Aorta (tissue), 5 donors: ENCODE data around the gene GAB1. TPM values are rescaled to one million over a fixed set of nuclear protein-coding genes. Genes with fewer than 3 reads are reported as not detected.

Experiments used
- ATAC-seq: fragments of 200-7000 bp; cut with Tn5 transposase; one replicate; pipeline ENCODE4 v1.9.1; 2022; ENCODE audit warnings: moderate library complexity; ENCODE audit not compliant: low FRiP score
- DNase-seq, 2 donors: peaks; one replicate each; pipeline ENCODE4 v3.0.0-alpha.2; 2020
- H3K27ac ChIP-seq, 2 donors: one replicate each; pipeline ENCODE4 v1.5.1; 2013; ENCODE audit warnings: low read length in 2 of 2, mild to moderate bottlenecking in 2 of 2, moderate library complexity in 2 of 2, control low read depth in 1 of 2, inconsistent platforms in 1 of 2, low read depth in 1 of 2
- H3K27me3 ChIP-seq, 2 donors: one replicate each; pipeline ENCODE4 v1.6.1; 2013; ENCODE audit warnings: control low read depth in 1 of 2, low read length in 1 of 2, mild to moderate bottlenecking in 1 of 2, moderate library complexity in 1 of 2; ENCODE audit not compliant: insufficient read depth in 2 of 2, control insufficient read depth in 1 of 2
- H3K36me3 ChIP-seq, 2 donors: one replicate each; pipeline ENCODE4 v1.6.1; 2013; ENCODE audit warnings: control low read depth in 1 of 2, low read length in 1 of 2, mild to moderate bottlenecking in 1 of 2; ENCODE audit not compliant: insufficient read depth in 2 of 2, control insufficient read depth in 1 of 2
- H3K4me1 ChIP-seq, 2 donors: one replicate each; pipeline ENCODE4 v1.6.1; 2013; ENCODE audit warnings: low read length in 2 of 2, control low read depth in 1 of 2, mild to moderate bottlenecking in 1 of 2, moderate library complexity in 1 of 2; ENCODE audit not compliant: insufficient read depth in 2 of 2, control insufficient read depth in 1 of 2
- H3K4me3 ChIP-seq, 2 donors: one replicate each; pipeline ENCODE4 v1.5.1; 2013; ENCODE audit warnings: low read length in 2 of 2, control low read depth in 1 of 2, mild to moderate bottlenecking in 1 of 2
- H3K9me3 ChIP-seq: one replicate; pipeline ENCODE4 v1.6.1; 2013; ENCODE audit warnings: mild to moderate bottlenecking, low read length; ENCODE audit not compliant: control insufficient read depth
- WGBS, 2 donors: extraction: QIAGEN DNeasy Blood & Tissue Kit; methylation state at CpG; one replicate each; pipeline ENCODE4 v1.1.7; 2013; 5-methylcytosine and 5-hydroxymethylcytosine counted together
- intact Hi-C, 2 donors: fragments of 100-400 bp; cut with DNase I; formaldehyde crosslinking; loops; one replicate each; pipeline versions ENCODE4 v1.14.2 to v1.15.0; 2022
- polyA plus RNA-seq, 2 donors: library from polyadenylated mRNA; stranded (reverse); fragments of 200-250 nt; gene quantifications; one replicate each; pipeline ENCODE4 v1.2.3, GENCODE V29; 2013
- total RNA-seq, 2 donors: library from RNA; stranded (reverse); fragmentation: NEBNext Ultra II Directional; extraction: Animal tissue kit (Norgen Biotek cat#: 25700); gene quantifications; one replicate each; pipeline ENCODE4 v1.2.1, GENCODE V29; 2021
- donor health status: healthy with polysubstance abuse.
- donor health status: Bipolar disorder and iron deficiency.
- donor health status: DM: no; HTN: no; CAD: no.
- donor health status: DM: no; HTN: no; CAD: no.
- donor health status: DM: yes; HTN: yes; CAD: no.

GAB1 gene
- total and polyA plus RNA-seq, 4 donors, result 10.5 to 107 (median 55.0) TPM

DNA sequence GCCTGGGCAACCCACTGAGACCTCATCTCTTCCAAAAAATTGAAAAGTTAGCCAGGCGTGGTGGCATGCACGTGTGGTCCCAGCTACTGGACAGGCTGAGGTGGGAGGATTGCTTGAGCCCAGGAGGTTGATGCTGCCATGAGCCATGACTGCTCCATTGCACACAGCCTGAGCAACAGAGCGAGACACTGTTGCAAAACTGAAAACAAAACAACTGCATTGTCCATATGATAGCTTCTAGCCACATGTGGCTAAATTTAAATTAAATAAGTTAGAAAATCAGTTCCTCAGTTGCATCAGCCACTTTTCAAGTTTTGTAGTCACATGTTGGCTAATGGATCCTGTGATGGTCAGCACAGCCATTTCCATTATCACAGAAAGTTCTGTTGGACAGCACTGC lies 67.9 kb downstream of the GAB1 start:
- intact Hi-C loops, result no loop called here
- Histone ChIP-seq H3K27ac (no peak overlapping the region), H3K9me3 (no peaks in the 10 kb centered on the region), H3K27me3 (no peaks in the 10 kb centered on the region), H3K36me3 (no peaks in the 10 kb centered on the region), H3K4me3 (no peak overlapping the region), H3K4me1 (peaks cover 12 to 31% of the 10 kb centered on the region in 2 donors)
- no peak for ATAC-seq
- 70 to 72% methylated on average over 3 of the region's 3 CpGs for WGBS, 2 donors
- no peak for DNase-seq

- Histone ChIP-seq H3K4me1 (peaks cover 12 to 30% of the 10 kb centered on the region in 2 donors), H3K4me3 (no peak overlapping the region), H3K27me3 (no peaks in the 10 kb centered on the region), H3K9me3 (no peaks in the 10 kb centered on the region), H3K27ac (peak overlapping the region in 1 of 2 donors; percentile 33), H3K36me3 (no peaks in the 10 kb centered on the region)
- intact Hi-C loops, result loop anchor here in 1 of 2 donors (5.0 kb wide), 2 partner anchors 43 to 68 kb away; partner anchors contain the start of gene GAB1
- WGBS, 2 donors, result 68 to 69% methylated on average over 3 of the region's 3 CpGs
- DNase-seq (no peak), ATAC-seq (no peak)
These were observed 68.5 kb downstream of the GAB1 start for GRCh38 chr4:143405075-143405730.

DNA sequence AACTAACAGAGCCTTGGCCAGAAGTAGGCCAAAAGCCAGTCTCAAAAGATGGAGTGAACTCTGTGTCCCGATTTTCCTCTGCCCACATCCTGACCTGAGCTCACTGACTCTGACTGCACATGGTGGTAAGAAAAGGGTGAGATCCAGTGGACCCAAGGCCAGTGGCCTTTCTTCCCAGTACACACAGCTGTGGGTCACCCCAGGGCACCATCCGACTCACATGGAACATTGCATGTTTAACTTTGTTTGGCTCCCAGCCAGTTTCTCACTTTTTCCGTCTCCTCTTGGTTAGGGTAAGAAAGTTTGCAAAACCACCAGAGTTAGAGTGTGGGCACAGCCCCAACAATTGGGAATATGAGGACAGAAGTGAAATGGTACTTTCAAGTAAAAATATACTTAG lies 69.8 kb downstream of the GAB1 start:
- DNase-seq, result peak; percentile 83 to 87
- intact Hi-C loops, result loop anchor here in 1 of 2 donors (5.0 kb wide), 2 partner anchors 44 to 69 kb away; partner anchors contain the start of gene GAB1
- peak overlapping the region in 1 of 2 donors; percentile 39 for H3K27ac ChIP-seq
- H3K27me3 ChIP-seq, result no peaks in the 10 kb centered on the region
- 3 to 6% methylated on average over 3 of the region's 3 CpGs for WGBS, 2 donors
- H3K36me3 ChIP-seq, result no peaks in the 10 kb centered on the region
- peak; percentile 69 for ATAC-seq
- H3K4me3 ChIP-seq, result no peak overlapping the region
- H3K4me1 ChIP-seq, result peaks cover 16 to 34% of the 10 kb centered on the region in 2 donors
- H3K9me3 ChIP-seq, result no peaks in the 10 kb centered on the region

GRCh38 chr4:143407474-143407873 lies 70.8 kb downstream of the GAB1 start:
- 20 to 23% methylated on average over 3 of the region's 3 CpGs for WGBS, 2 donors
- Histone ChIP-seq H3K27ac (no peak overlapping the region), H3K9me3 (no peaks in the 10 kb centered on the region), H3K4me3 (no peak overlapping the region), H3K27me3 (no peaks in the 10 kb centered on the region), H3K36me3 (no peaks in the 10 kb centered on the region), H3K4me1 (peaks cover 16 to 33% of the 10 kb centered on the region in 2 donors)
- intact Hi-C loops, result loop anchor here in 1 of 2 donors (5.0 kb wide), 2 partner anchors 45 to 70 kb away; partner anchors contain the start of gene GAB1
- DNase-seq (no peak), ATAC-seq (no peak)

DNA sequence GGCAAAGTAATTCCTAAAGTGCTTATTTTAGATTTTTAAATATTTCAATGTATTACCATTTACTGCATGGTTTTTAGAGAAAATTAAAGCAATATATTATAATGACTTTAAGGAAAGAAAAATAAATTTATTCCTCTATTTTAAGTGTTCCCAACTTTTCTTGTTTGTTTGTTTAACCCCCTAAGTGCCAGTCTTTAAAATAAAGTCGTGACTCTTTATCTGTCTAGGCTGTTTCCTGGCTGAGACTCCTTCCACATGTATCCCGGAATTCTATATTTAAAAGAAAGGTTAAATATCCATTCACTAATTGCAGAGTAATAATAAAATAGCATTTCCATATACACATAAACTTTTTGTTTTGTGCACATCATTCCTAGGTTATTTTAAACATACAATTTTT lies 71.2 kb downstream of the GAB1 start:
- H3K27ac ChIP-seq, result no peak overlapping the region
- no peak overlapping the region for H3K4me3 ChIP-seq
- peaks cover 16 to 36% of the 10 kb centered on the region in 2 donors for H3K4me1 ChIP-seq
- no peaks in the 10 kb centered on the region for H3K27me3 ChIP-seq
- intact Hi-C loops, result loop anchor here in 1 of 2 donors (5.0 kb wide), 2 partner anchors 46 to 71 kb away; partner anchors contain the start of gene GAB1
- no peak for DNase-seq
- ATAC-seq, result no peak
- H3K9me3 ChIP-seq, result no peaks in the 10 kb centered on the region
- H3K36me3 ChIP-seq, result no peaks in the 10 kb centered on the region
- WGBS, 2 donors, result 24 to 28% methylated on average over 2 of the region's 2 CpGs

DNA sequence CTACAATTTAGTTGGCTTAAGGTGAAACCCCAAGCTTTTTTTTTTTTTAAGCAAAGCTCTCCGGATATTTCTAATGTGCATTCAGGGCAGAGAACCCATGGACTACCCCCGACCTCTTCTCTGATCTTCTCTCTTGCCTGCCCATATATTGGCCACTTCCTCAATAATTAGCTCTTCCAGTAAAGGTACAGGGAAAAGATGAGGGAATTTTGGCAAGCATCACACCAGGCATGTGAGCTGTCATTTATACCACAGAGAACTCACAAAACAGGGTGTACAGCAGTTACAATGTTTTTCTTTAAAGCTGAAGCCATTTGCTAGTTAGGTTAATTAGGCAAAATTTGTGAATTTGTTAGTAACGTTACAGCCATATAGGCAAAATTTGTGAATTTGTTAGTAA lies 73.3 kb downstream of the GAB1 start:
- Histone ChIP-seq H3K36me3 (no peaks in the 10 kb centered on the region), H3K9me3 (no peaks in the 10 kb centered on the region), H3K4me1 (peaks cover 10 to 27% of the 10 kb centered on the region in 2 donors), H3K27ac (peak overlapping the region in 1 of 2 donors; percentile 0), H3K4me3 (no peak overlapping the region), H3K27me3 (no peaks in the 10 kb centered on the region)
- 84 to 86% methylated on average over 3 of the region's 3 CpGs for WGBS, 2 donors
- ATAC-seq (no peak), DNase-seq (no peak)
- intact Hi-C loops, result no loop called here

GRCh38 chr4:143411527-143412419 lies 75.1 kb downstream of the GAB1 start:
- Histone ChIP-seq H3K4me3 (peak overlapping the region; percentile 14 to 39), H3K9me3 (no peaks in the 10 kb centered on the region), H3K4me1 (peaks cover 6 to 24% of the 10 kb centered on the region in 2 donors), H3K27ac (peak overlapping the region in 1 of 2 donors; percentile 57), H3K27me3 (no peaks in the 10 kb centered on the region), H3K36me3 (no peaks in the 10 kb centered on the region)
- no peak for DNase-seq
- WGBS, 2 donors, result 4% methylated on average over 7 of the region's 7 CpGs
- intact Hi-C loops, result no loop called here
- peak; percentile 53 for ATAC-seq

DNA sequence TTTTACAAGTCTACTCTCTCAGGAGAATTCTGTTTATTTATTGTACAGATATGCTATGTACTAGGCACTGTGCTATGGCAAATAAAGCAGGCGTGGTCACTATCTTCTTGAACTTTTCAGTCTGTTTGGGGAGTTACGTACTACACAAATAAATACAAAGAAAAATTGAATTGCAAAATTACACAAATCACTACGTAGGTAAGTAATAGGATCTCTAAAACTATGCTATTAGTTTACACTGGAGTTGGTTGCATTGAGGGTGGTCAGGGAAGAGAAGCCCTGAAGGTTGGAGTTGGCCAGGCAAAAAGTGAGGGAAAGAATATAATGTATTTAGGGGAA lies 75.7 kb downstream of the GAB1 start:
- intact Hi-C loops, result no loop called here
- no peaks in the 10 kb centered on the region for H3K27me3 ChIP-seq
- no peaks in the 10 kb centered on the region for H3K36me3 ChIP-seq
- H3K27ac ChIP-seq, result no peak overlapping the region
- H3K4me3 ChIP-seq, result no peak overlapping the region
- no peak for ATAC-seq
- no peak for DNase-seq
- no peaks in the 10 kb centered on the region for H3K9me3 ChIP-seq
- peaks cover 6 to 24% of the 10 kb centered on the region in 2 donors for H3K4me1 ChIP-seq
- WGBS, 2 donors, result 46 to 57% methylated on average over 3 of the region's 3 CpGs
